Upper lobe of right lung (tissue), 1 donor: ENCODE results near the gene TCFL5. TPM values are rescaled to one million over a fixed set of nuclear protein-coding genes. Genes with fewer than 3 reads are reported as not detected.

ENCODE experiments used
- ATAC-seq: fragments of 200-7000 bp; cut with Tn5 transposase; one replicate; pipeline ENCODE4 v1.9.1; 2020; ENCODE audit warnings: mild to moderate bottlenecking, moderate library complexity
- DNase-seq: peaks from one replicate; pipeline ENCODE4 v3.0.0-alpha.2; 2020
- H3K27ac ChIP-seq: fragments of 200-600 bp; one replicate; pipeline ENCODE4 v1.8.0; 2022
- H3K27me3 ChIP-seq: fragments of 200-600 bp; one replicate; pipeline ENCODE4 v1.8.0; 2022; ENCODE audit warnings: mild to moderate bottlenecking
- H3K36me3 ChIP-seq: fragments of 200-600 bp; one replicate; pipeline ENCODE4 v1.8.0; 2022
- H3K4me1 ChIP-seq: fragments of 200-600 bp; one replicate; pipeline ENCODE4 v1.8.0; 2022
- H3K4me3 ChIP-seq: fragments of 200-600 bp; one replicate; pipeline ENCODE4 v1.8.0; 2022; ENCODE audit warnings: mild to moderate bottlenecking
- H3K9me3 ChIP-seq: fragments of 200-600 bp; one replicate; pipeline ENCODE4 v1.8.0; 2022
- CTCF ChIP-seq: fragments of 200-600 bp; IDR thresholded peaks from one replicate; pipeline ENCODE4 v1.8.0; 2022; ENCODE audit warnings: antibody characterized with exemption
- intact Hi-C: fragments of 100-400 bp; cut with DNase I; formaldehyde crosslinking; loops from one replicate; pipeline ENCODE4 v1.11.0; 2022
- total RNA-seq: library from RNA; stranded (reverse); fragmentation: NEBNext Ultra II Directional; extraction: Animal tissue kit (Norgen Biotek cat#: 25700); gene quantifications from one replicate; pipeline ENCODE4 v1.2.1, GENCODE V29; 2021
- donor health status: DM: no; HTN: yes; CAD: no; lungs with severe emphysema.

TCFL5 gene
- total RNA-seq, 1 donor from 2014 or later, result 7.8 TPM

- DNase-seq, result no peak
- ATAC-seq, result no peak
- intact Hi-C loops, result no loop called here
Observed at GRCh38 chr20:62880935-62881661, 19.5 kb upstream of the TCFL5 start.

GRCh38 chr20:62880147-62880934 is 18.7 kb upstream of the TCFL5 start:
- ATAC-seq, result no peak

More at GRCh38 chr20:62880935-62881661, 19.5 kb upstream of the TCFL5 start:
- peaks cover 22% of the 10 kb centered on the region for H3K36me3 ChIP-seq
- no peaks in the 10 kb centered on the region for H3K9me3 ChIP-seq
- no peak for TF ChIP-seq CTCF
- H3K4me3 ChIP-seq, result no peak overlapping the region
- H3K27ac ChIP-seq, result no peak overlapping the region
- H3K4me1 ChIP-seq, result peaks cover 14% of the 10 kb centered on the region
- no peaks in the 10 kb centered on the region for H3K27me3 ChIP-seq

GRCh38 chr20:62879275-62880146 is 17.9 kb upstream of the TCFL5 start:
- H3K27ac ChIP-seq, result no peak overlapping the region
- no peaks in the 10 kb centered on the region for H3K9me3 ChIP-seq
- H3K36me3 ChIP-seq, result peaks cover 22% of the 10 kb centered on the region
- H3K27me3 ChIP-seq, result no peaks in the 10 kb centered on the region
- DNase-seq (no peak), ATAC-seq (no peak)
- no peak overlapping the region for H3K4me3 ChIP-seq
- peaks cover 19% of the 10 kb centered on the region for H3K4me1 ChIP-seq
- no peak for TF ChIP-seq CTCF
- intact Hi-C loops, result no loop called here

More at GRCh38 chr20:62880147-62880934, 18.7 kb upstream of the TCFL5 start:
- Histone ChIP-seq H3K9me3 (no peaks in the 10 kb centered on the region), H3K4me1 (peaks cover 19% of the 10 kb centered on the region), H3K36me3 (peaks cover 22% of the 10 kb centered on the region), H3K4me3 (no peak overlapping the region), H3K27ac (no peak overlapping the region), H3K27me3 (no peaks in the 10 kb centered on the region)
- no peak for DNase-seq
- intact Hi-C loops, result no loop called here
- no peak for TF ChIP-seq CTCF

GRCh38 chr20:62878244-62879038 is 16.8 kb upstream of the TCFL5 start:
- intact Hi-C loops, result no loop called here

More at GRCh38 chr20:62878244-62879038, 16.8 kb upstream of the TCFL5 start:
- Histone ChIP-seq H3K27me3 (no peaks in the 10 kb centered on the region), H3K9me3 (no peaks in the 10 kb centered on the region), H3K4me1 (peaks cover 19% of the 10 kb centered on the region), H3K36me3 (peaks cover 22% of the 10 kb centered on the region), H3K27ac (no peak overlapping the region), H3K4me3 (no peak overlapping the region)
- TF ChIP-seq CTCF, result no peak
- ATAC-seq, result no peak
- no peak for DNase-seq
